Measurements from ENCODE around the gene BBIP1.

The BBIP1 gene

DNA sequence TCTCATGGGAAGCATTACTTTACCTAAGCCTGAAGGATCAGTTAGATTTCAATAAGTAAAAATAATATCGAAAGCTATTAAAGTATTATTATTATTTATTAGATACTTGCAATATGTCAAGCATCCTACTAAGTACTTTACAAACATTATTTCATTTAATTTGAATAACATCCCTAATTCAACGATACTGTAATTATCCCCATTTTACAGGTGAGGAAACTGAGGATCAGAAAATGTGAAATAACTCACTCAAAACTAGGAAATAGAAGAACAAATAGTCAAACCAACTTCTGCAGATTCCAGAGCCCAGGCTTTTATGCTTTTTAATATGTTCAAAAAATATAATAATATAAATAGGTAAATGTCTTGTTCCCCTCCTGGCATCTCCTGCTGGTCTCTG is 57.5 kb downstream of the BBIP1 start:
- no peak for DNase-seq

DNA sequence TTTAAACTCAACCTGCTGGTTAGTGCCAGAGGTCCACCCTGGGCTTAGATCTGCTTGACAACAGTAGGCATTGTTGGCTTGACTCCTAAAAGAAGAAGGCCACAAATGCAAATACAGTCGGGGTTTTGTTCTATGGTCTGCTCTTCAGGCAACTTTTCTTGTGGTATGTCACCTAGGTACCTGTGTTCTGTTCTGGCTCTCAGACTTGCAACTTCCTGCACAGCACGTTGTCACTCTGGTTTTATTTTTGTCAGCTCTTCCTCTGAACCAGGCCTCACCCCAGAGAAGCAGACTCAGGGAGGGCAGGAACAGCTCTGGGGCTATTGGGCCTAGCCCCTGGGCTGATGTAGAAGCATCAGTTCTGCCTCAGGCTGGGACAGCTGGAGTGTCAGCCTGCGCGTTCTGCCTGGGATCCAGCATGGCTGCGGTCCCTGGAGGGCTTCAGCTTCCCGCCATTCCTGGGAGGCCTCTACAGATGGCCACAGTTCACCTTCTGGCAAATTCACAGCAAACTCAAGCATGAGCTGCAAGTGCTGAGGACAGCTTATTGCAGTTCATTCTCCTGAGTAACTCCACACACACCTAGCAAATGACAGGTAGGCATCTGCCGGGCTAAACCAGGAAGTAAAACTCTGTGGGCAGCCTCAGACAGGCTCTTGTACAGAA is 58.3 kb downstream of the BBIP1 start:
- DNase-seq, result no peak

DNA sequence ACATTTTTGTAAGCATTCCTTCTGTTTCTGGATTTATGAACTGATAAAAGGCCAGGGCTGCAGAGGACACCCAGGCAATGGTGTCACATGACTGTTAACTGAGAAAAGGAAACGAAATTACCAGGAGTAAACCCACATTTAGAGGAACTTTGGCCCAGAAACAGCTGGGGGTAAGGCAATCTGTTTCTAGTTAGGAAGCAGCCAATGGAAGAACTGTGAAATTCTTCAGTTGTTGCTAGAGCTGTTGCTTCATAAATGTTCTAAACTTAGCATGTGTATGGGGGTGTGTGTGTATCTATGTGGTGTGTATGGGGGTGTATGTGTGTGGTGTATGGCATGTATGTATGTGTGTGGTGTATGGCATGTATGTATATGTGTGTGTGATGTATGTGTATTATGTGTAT is 59.0 kb downstream of the BBIP1 start:
- no peak for DNase-seq

DNA sequence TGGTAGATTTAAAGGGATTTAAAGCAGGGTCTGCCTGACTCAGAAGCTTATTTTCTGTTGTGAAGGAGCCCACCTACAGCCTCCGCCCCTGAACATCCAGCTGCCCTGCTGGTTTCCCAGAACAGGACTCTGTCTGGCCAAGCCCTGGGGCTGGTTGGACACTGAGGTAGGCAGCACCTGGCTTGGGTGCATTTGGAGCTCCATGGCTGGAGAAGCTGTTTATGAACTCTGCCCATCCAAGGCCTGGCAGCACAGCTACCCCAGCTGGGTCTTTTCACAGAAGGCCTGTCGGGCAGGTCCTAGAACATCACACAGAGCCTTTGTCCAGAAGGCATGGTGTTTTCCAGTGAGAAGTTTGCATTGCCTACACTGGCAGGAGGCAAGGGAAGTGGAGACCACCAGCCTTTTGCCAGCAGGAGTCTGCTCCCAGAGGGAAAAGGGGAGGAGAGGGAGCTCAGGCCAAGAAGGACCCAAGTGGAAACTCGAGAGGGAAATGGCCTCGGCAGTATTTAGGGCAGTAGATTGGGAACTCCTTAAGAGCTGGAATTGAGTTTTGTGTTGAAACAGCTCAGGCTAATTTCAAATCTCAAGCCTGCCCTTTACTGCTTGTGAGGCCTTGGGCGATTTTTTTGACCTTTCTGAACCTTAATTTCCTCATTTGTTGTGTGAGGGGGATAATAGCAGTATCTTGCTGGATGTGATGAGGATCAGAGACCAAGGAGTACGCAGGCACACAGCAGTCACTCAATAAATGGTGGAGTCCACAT is 59.6 kb downstream of the BBIP1 start:
- no peak for DNase-seq

DNA sequence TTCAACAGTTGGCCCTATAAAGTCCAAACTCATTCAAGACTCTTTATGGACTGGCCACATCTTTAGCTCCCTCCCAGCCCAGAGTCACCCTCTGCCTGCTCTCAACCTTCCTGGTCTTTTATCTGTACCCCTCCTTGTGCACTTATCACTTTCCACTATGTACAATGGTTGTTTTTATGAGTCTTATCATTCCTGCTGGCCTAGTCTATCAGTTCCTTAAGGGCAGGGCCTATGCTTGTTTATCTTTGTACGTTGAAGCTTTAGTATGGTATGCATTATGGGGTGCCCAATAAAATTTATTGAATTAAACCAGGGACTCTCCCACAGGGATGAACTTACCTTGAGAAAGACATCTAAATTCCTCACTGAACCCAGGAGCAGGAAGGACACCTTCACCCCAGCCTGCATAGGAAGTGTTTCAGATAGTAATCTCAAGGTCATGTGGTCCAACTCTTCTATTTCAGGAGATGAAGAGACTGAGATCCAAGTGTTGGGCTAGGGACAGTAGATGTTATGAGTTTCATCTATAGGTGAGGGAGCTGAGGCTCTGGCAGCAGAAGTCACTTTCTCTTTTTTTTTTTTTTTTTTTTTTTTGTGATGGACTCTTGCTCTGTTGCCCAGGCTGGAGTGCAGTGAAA is 60.6 kb downstream of the BBIP1 start:
- DNase-seq, result no peak

DNA sequence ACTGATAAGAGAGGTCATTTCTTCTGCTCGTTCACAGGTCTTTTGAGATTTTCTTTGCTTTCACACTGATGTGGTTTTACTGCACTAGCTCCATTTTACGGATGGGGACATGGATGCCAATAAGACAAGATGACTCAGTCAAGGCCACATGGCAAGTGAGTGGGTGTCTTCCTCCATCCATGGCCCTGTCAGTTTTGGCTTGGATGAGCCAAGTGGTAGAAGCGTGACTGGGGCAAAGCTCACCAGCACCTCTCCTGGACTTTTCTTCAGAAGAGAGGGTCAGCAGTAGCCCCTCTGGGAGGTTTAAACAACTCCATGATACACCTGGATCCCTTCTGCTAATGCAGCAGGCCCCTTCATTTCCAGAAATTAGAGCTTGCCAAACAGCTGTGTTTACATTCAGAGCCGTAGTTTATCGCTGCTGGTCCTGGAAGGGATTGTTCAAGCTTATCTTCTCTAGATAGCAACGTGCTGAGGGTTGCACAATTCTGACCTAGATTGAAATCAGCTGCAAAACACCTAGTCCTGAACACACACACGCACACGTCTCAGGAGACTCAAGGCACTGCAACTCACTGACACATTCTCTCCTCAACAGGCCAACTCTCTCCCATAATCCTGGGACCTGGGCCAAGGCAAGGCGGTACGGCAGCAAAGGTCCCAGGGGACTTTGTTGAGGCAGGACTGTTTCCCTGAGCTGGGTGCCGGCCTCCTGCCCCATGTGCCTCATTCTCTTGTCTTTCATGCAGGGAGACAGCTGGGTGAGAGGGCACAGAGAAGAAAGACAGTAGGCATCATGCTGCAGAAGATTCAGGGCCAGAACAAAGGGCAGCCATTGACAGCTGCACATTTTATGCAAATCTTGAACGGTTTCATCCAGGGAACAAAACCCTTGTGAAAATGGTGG is 61.5 kb downstream of the BBIP1 start:
- peak; percentile 85 for DNase-seq

DNA sequence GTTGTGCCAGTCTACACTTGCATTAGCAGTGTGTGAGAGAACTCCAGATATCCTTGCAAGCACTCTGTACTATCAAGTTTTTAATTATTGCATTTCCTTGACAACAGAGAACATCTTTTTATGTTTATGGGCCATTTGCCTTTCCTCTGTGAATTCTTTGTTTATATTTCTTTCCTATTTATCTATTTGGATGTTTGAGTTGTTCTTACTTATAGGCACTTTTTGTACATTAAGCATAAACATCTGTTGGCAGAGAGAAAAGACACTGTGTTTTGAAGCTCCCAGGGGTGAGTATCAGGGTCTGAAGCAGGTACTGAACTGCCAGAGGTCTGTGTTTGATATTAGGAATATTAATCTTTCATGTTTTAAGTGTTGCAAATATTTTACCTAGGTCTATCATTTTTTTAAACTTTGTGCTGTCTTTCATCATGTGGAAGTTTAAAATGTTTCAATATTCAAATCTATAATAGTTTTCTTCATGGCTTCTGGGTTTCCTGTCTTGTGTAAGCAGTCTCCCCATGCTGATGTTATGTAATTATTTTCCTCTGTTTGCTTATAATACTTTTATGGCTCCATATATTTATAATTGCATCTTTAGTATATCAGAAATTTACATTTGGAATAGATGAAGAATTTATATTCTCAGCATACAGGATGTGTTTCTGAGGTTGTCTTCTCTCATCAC is 64.9 kb downstream of the BBIP1 start:
- DNase-seq, result no peak

DNA sequence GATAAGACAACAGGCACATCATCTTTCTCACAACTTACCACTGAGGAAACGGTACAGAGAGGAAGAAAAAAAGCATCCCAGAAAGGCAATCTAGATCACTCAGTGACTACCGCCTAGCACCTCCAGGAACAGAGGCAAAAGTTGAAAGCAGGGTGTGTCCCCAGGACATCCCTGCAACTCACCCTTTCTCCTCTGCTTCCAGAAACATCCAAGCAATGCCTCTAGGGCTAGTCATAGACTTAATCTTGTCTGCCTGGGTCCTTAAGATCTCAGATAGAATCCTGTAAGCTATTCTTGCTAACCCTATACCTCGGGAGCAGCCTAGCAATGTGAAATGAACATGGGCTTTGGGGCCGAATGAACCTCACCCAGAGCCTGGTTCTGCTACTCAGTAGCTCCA is 66.0 kb downstream of the BBIP1 start:
- DNase-seq, result no peak

DNA sequence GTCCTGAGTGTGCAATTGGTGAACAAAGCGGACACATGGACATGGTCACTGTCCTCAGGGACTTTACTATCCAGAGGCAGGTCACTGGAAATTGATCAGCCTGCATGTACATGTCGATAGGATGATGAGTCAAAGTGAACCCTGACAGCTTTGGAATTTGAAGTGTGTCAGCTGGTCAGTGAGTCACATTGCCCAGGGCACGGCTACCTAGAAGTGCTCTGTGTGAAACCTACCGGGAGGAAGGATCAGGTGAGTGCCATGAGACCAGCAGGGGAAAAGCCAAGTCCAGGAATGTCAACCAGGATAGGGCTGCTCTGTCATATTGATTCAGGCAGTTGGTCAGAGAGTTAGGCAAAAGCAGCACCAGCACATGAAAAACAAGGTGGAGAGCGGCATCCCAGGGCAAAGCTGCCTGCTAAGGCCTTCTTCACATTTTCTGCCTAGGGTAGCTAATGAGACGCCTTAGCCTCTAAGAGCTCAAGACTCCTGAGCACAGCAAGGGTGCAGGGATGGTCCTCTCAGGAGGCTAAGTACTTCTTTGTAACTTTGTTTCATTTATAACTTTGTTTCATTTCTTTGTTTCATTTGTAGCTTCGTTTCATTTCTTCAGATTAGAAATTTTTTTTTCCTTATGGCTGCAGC is 66.6 kb downstream of the BBIP1 start:
- DNase-seq, result no peak

DNA sequence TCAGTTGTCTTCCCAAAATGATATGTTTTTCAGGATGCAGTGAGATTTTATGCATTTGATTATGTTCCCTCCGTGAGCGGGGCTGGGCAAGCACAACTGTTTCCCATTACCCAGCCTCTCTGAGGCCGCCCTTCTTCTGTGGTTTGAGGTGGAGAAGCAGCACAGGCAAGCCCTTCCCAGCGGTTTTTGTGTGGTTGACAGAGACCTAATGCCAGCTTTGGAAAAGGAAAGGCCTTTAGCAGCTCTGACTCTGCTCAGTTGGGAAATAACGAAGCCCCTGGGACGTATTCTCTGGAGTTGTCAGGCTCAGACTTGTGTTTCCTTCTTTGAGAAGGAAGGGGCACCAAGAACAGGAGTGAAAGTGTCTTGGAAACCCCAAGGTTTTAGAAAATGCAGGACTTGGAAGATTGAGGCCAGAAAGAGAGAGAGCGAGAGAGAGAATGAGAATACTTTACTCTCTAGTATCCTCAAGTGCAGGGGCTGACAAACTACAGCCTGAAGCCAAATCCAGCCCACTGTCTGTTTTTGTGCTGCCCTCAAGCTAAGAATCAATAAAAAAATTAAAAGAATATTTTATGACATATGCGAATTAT is 67.9 kb downstream of the BBIP1 start:
- no peak for DNase-seq

DNA sequence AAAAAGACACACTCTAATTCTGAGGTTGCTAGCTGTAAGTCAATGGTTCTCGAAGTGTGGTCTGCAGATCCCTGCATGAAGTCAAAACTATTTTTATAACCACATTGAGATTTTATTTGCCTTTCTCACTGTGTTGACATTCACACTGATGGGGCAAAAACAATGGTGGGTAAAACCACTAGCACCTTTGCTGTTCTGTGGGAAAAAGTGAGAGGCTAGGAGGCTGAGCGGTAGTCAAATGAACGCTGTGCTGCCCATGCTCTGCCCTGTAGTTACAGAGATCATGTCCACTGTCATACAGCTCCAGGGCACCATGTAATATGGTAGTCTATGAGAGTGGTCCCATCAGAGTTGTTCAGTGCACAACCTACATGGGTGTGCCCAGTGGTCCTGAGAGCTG is 68.9 kb downstream of the BBIP1 start:
- DNase-seq, result no peak
